Measurements from ENCODE around the gene BRWD1. TPM values are rescaled to one million over a fixed set of nuclear protein-coding genes. Genes with fewer than 3 reads are reported as not detected.
A peak's percentile ranks its signal among the peaks of the same experiment; 100 is the strongest.

Gene BRWD1
- total RNA-seq (2022) (36.0 and 45.4 TPM in 2 replicates), Bru-seq, nascent RNA (percentile 92 among the genes with signal in this experiment), BruChase-seq, experiment 1, labeled RNA remaining after a 6-hour chase (percentile 93 among the genes with signal in this experiment), BruChase-seq, experiment 2, labeled RNA remaining after a 2-hour chase (percentile 95 among the genes with signal in this experiment)
- long read RNA-seq, full-length matches to known transcripts: 48 of 62 reads
- long read RNA-seq, partial matches to known transcripts: 8 of 62 reads
- long read RNA-seq, other reads (novel, unspliced or antisense): 6 of 62 reads

- ChIA-PET POLR2A (interaction anchor here (0.7 to 7.7 kb wide), 14 partner anchors 10 to 129 kb away, joined by 3 to 226 read pairs (median 6); partner anchors contain the start of genes HMGN1 and PSMG1), CTCF (no interaction called here)
- peak; percentile 78 for DNase-seq (ENCODE audit: unreplicated experiment)
- Mint-ChIP-seq H3K4me1 (ENCODE audit: insufficient read depth, unreplicated experiment) (peaks cover 20% of the 10 kb centered on the region), H3K27me3 (ENCODE audit: insufficient read depth, unreplicated experiment) (no peaks in the 10 kb centered on the region), H3K36me3 (ENCODE audit: insufficient read depth, unreplicated experiment) (peaks cover 37% of the 10 kb centered on the region), H3K27ac (ENCODE audit: low read depth, unreplicated experiment) (peak within 1 kb of the TSS; percentile 94), H3K9me3 (ENCODE audit: unreplicated experiment) (no peaks in the 10 kb centered on the region), H3K4me3 (ENCODE audit: unreplicated experiment) (peak within 1 kb of the TSS; percentile 76)
- no peak for TF ChIP-seq CTCF (IDR thresholded peaks at IDR 0.05; ENCODE audit: unreplicated experiment)
- BruUV-seq (replicated peaks): no TSS peak
- intact Hi-C loops (cut with micrococcal nuclease): loop anchor here (1.0 kb wide), 2 partner anchors 35 to 75 kb away; no protein-coding TSS in a partner anchor
These were observed at the start of gene BRWD1 for GRCh38 chr21:39313571-39314142. BRWD1 (minus strand) TSS chr21:39313632; CDS start chr21:39313491, 141 bp downstream.

- Mint-ChIP-seq H3K4me3 (ENCODE audit: unreplicated experiment) (no peak overlapping the region), H3K36me3 (ENCODE audit: insufficient read depth, unreplicated experiment) (no peaks in the 10 kb centered on the region), H3K27me3 (ENCODE audit: insufficient read depth, unreplicated experiment) (no peaks in the 10 kb centered on the region), H3K27ac (ENCODE audit: low read depth, unreplicated experiment) (no peak overlapping the region), H3K4me1 (ENCODE audit: insufficient read depth, unreplicated experiment) (no peaks in the 10 kb centered on the region), H3K9me3 (ENCODE audit: unreplicated experiment) (no peaks in the 10 kb centered on the region)
- intact Hi-C loops (cut with micrococcal nuclease): no loop called here
- BruUV-seq (replicated peaks): no TSS peak
- no peak for DNase-seq (ENCODE audit: unreplicated experiment)
- ChIA-PET CTCF (interaction anchor here (0.5 kb wide), 1 partner anchor 9 kb away, joined by 3 read pairs; no protein-coding TSS in a partner anchor), POLR2A (interaction anchor here (0.6 to 2.1 kb wide), 4 partner anchors 11 to 179 kb away, joined by 3 to 5 read pairs (median 4); no protein-coding TSS in a partner anchor)
- no peak for TF ChIP-seq CTCF (IDR thresholded peaks at IDR 0.05; ENCODE audit: unreplicated experiment)
These were observed 49.3 kb upstream of the BRWD1 start for GRCh38 chr21:39362733-39363132.

GRCh38 chr21:39359382-39359781, 46.0 kb upstream of the BRWD1 start:
- ChIA-PET POLR2A (interaction anchor here (0.8 to 1.9 kb wide), 3 partner anchors 9 to 12 kb away, joined by 4 to 6 read pairs (median 5); no protein-coding TSS in a partner anchor), CTCF (no interaction called here)
- Mint-ChIP-seq H3K9me3 (ENCODE audit: unreplicated experiment) (no peaks in the 10 kb centered on the region), H3K27me3 (ENCODE audit: insufficient read depth, unreplicated experiment) (no peaks in the 10 kb centered on the region), H3K4me1 (ENCODE audit: insufficient read depth, unreplicated experiment) (no peaks in the 10 kb centered on the region), H3K4me3 (ENCODE audit: unreplicated experiment) (no peak overlapping the region), H3K27ac (ENCODE audit: low read depth, unreplicated experiment) (no peak overlapping the region), H3K36me3 (ENCODE audit: insufficient read depth, unreplicated experiment) (no peaks in the 10 kb centered on the region)
- no peak for DNase-seq (ENCODE audit: unreplicated experiment)
- TF ChIP-seq CTCF (IDR thresholded peaks at IDR 0.05; ENCODE audit: unreplicated experiment): no peak
- no TSS peak for BruUV-seq (replicated peaks)
- intact Hi-C loops (cut with micrococcal nuclease): no loop called here

GRCh38 chr21:39353295-39353694, 39.9 kb upstream of the BRWD1 start:
- Mint-ChIP-seq H3K4me3 (ENCODE audit: unreplicated experiment) (no peak overlapping the region), H3K27ac (ENCODE audit: low read depth, unreplicated experiment) (no peak overlapping the region), H3K27me3 (ENCODE audit: insufficient read depth, unreplicated experiment) (no peaks in the 10 kb centered on the region), H3K4me1 (ENCODE audit: insufficient read depth, unreplicated experiment) (peaks cover 7% of the 10 kb centered on the region), H3K9me3 (ENCODE audit: unreplicated experiment) (no peaks in the 10 kb centered on the region), H3K36me3 (ENCODE audit: insufficient read depth, unreplicated experiment) (peaks cover 7% of the 10 kb centered on the region)
- intact Hi-C loops (cut with micrococcal nuclease): no loop called here
- CTCF ChIA-PET: no interaction called here
- POLR2A ChIA-PET: no interaction called here
- no TSS peak for BruUV-seq (replicated peaks)
- TF ChIP-seq CTCF (IDR thresholded peaks at IDR 0.05; ENCODE audit: unreplicated experiment): no peak
- no peak for DNase-seq (ENCODE audit: unreplicated experiment)

Measured in MCF 10A (cell line).